Activated T-cell treated with anti-CD3 and anti-CD28 coated beads, Interleukin-2, amount 50 U/mL, for 4 hours (primary cell): ENCODE measurements around the gene CLDN16. TPM values are rescaled to one million over a fixed set of nuclear protein-coding genes. Genes with fewer than 3 reads are reported as not detected.
A peak's percentile ranks its signal among the peaks of the same experiment; 100 is the strongest.

Experiments used
- ATAC-seq, 2 donors: fragments of 200-7000 bp; cut with Tn5 transposase; one replicate each; pipeline ENCODE4 v1.10.0; 2021
- DNase-seq: peaks from one replicate; pipeline ENCODE4 v3.0.0-alpha.2; 2020
- H3K27me3 Mint-ChIP-seq: one replicate; pipeline ENCODE4 v1.8.0; 2021; ENCODE audit warnings: low read depth, mixed read lengths
- H3K36me3 Mint-ChIP-seq: one replicate; pipeline ENCODE4 v1.8.0; 2022; ENCODE audit warnings: mixed read lengths; ENCODE audit not compliant: insufficient read depth
- H3K4me1 Mint-ChIP-seq: one replicate; pipeline ENCODE4 v1.8.0; 2021; ENCODE audit warnings: low read depth, mixed read lengths
- H3K4me3 Mint-ChIP-seq: one replicate; pipeline ENCODE4 v1.8.0; 2021; ENCODE audit warnings: mild to moderate bottlenecking, moderate library complexity, mixed read lengths
- H3K9me3 Mint-ChIP-seq: one replicate; pipeline ENCODE4 v1.8.0; 2021; ENCODE audit warnings: mixed read lengths
- total RNA-seq, 3 donors: library from RNA; stranded (reverse); gene quantifications; one replicate each; pipeline ENCODE4 v1.2.1, GENCODE V29; 2021

Gene CLDN16
- total RNA-seq, 3 donors from 2014 or later = not detected

DNA sequence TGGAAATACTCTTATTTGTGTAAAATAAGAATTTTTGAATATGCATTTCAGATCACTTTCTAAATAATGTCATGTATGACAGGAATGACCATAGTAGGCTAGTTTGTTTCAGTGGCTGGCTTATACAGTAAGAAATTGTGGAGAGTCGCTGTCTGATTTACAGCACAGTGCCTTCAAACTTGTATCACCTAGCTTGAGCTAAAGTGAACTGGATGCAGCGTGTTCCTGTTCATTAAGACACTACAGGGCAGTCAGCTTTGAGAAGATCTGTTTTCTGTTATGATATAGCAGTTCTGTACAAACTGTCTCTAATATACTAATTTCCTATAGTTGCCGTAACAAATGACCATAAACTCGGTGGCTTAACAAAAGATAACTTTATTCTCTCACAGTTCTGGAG, 9.9 kb downstream of the CLDN16 start:
- H3K36me3 Mint-ChIP-seq = no peaks in the 10 kb centered on the region
- DNase-seq (no peak), ATAC-seq (no peak)
- H3K4me1 Mint-ChIP-seq = no peaks in the 10 kb centered on the region
- H3K9me3 Mint-ChIP-seq = no peaks in the 10 kb centered on the region
- H3K27me3 Mint-ChIP-seq = no peaks in the 10 kb centered on the region
- no peak overlapping the region for H3K4me3 Mint-ChIP-seq

DNA sequence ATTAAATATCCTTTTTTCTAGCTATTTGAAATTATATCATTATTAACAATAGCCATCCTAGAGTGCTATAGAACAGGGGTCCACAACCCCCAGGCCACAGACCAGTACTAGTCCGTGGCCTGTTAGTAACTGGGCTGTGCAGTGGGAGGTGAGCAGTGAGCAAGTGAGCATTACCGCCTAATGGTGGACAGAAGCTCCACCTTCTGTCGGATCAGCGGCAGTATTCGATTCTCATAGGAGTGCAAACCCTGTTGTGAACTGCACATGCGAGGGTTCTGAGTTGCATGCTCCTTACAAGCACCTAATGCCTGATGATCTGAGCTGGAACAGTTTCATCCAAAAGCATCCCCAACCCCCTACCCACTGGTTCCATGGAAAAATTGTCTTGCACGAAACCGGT, 11.7 kb downstream of the CLDN16 start:
- DNase-seq = no peak
- H3K4me1 Mint-ChIP-seq = no peaks in the 10 kb centered on the region
- no peaks in the 10 kb centered on the region for H3K36me3 Mint-ChIP-seq
- H3K9me3 Mint-ChIP-seq = no peaks in the 10 kb centered on the region
- no peak for ATAC-seq
- no peaks in the 10 kb centered on the region for H3K27me3 Mint-ChIP-seq
- H3K4me3 Mint-ChIP-seq = no peak overlapping the region

DNA sequence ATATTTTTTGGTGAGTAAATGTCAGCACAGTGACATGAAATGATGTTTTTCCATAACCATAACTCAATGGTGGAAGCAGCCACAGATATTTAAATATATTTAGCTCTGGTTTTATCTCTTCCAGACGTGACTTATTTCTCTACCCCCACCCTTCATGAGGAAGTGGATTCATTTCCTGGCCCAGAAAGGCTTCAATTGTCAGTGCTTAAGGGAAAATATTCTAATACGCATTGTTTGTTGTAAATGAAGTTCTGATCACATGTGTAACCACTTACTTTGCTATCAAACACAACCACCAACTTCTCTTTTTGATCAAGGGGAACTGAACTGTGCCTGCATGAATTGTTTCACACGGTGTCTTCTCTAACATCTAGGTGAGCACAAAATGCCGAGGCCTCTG, 14.0 kb downstream of the CLDN16 start:
- H3K4me1 Mint-ChIP-seq = no peaks in the 10 kb centered on the region
- no peaks in the 10 kb centered on the region for H3K36me3 Mint-ChIP-seq
- ATAC-seq (no peak), DNase-seq (no peak)
- H3K27me3 Mint-ChIP-seq = no peaks in the 10 kb centered on the region
- H3K9me3 Mint-ChIP-seq = no peaks in the 10 kb centered on the region
- no peak overlapping the region for H3K4me3 Mint-ChIP-seq

DNA sequence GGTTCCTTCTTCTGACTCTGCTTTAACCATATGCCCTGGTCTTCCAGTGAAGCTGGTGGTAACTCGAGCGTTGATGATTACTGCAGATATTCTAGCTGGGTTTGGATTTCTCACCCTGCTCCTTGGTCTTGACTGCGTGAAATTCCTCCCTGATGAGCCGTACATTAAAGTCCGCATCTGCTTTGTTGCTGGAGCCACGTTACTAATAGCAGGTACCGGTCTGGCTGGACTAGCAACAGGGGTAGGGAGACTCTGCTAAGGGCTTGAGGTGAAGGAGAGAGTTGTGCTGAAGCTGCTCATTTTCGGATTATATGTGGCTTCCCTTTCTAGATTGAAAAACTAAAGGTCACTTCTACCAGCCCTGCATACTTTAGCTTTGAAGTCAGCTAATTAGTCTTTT, 16.8 kb downstream of the CLDN16 start:
- ATAC-seq (no peak), DNase-seq (no peak)
- Mint-ChIP-seq H3K4me3 (no peak overlapping the region), H3K9me3 (no peaks in the 10 kb centered on the region), H3K4me1 (no peaks in the 10 kb centered on the region), H3K27me3 (no peaks in the 10 kb centered on the region), H3K36me3 (no peaks in the 10 kb centered on the region)

DNA sequence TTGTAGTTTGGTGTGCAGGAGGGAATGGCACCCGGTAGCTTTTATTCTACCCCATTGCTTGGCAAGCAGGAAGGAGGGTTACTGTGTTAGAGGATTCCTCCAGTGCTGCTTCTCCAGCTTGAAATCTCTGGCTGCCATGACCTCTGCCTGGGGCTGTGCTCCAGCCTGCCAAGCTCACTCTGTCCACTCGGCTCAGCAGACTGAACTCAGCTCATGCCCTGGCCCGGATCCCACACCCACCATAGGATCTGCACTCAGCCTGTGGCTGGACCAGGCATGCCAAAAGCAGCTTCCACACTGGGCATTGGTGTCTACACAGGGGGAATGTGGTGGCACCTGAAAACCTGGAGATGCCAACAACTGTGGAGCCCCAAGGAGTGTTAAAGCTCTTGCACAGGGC, 26.3 kb downstream of the CLDN16 start:
- no peaks in the 10 kb centered on the region for H3K36me3 Mint-ChIP-seq
- H3K4me1 Mint-ChIP-seq = no peaks in the 10 kb centered on the region
- H3K27me3 Mint-ChIP-seq = no peaks in the 10 kb centered on the region
- H3K9me3 Mint-ChIP-seq = no peaks in the 10 kb centered on the region
- ATAC-seq (no peak), DNase-seq (no peak)
- H3K4me3 Mint-ChIP-seq = no peak overlapping the region

DNA sequence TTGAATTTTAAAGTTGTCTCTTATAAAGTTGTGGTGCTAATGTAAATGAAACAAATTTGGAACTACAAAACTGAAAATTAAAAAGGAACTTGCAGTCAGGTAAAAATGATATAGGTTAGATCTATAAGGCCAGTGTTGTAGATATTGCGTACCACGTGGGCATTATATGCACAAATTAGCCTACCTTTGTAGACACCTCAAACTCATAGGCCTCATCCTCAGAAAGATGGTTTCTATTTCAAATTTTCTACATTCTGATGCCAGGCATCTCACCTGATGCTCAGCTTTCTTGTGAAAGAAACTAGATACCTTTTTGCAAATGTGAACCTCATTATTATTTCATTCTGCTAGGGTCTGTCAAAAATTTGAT, 36.1 kb downstream of the CLDN16 start:
- ATAC-seq = no peak
- no peaks in the 10 kb centered on the region for H3K36me3 Mint-ChIP-seq
- DNase-seq = no peak
- H3K4me1 Mint-ChIP-seq = peaks cover 5% of the 10 kb centered on the region
- H3K4me3 Mint-ChIP-seq = no peak overlapping the region
- H3K27me3 Mint-ChIP-seq = peaks cover 2% of the 10 kb centered on the region
- H3K9me3 Mint-ChIP-seq = no peaks in the 10 kb centered on the region

DNA sequence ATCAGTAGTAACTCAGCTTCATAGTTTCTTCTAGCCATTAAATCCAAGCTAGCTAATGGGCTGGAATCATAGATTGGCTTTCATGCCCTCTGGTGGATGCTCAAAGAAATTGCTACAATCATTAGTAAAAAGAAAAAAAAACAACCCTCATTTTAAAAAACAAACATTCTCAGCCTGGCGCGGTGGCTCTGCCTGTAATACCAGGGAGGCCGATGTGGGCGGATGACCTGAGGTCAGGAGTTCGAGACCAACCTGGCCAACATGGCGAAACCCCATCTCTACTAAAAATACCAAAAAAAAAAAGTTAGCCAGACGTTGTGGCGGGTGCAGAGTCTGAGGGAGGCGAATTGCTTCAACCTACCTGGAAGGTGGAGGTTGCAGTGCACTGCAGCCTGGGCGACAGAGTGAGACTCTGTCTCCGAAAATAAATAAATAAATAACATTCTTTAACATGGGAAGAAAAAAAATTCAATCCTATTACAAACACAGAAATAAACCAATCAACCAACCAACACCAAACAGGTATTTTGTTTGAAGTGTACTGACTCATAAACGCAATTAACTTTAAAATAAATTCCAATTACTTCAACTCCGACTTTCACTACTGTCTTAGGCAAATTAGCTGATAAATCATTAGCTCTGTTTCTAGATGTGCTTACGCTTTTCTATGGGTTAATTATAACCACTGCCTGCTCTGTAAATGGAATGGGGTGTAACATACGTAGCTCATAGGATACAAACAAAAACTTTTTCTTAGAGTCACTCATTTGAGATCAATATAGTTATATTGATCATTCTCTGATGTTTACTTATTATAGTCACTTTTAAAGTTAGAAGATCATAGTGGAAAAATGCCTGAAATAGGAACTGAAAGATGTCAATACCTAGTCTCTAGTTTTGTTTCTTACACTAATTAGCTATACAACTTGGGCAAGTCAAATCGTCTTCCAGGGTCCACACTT, 36.8 kb downstream of the CLDN16 start:
- ATAC-seq (peak; percentile 34 to 50), DNase-seq (peak; percentile 9)
- Mint-ChIP-seq H3K9me3 (no peaks in the 10 kb centered on the region), H3K4me1 (peaks cover 5% of the 10 kb centered on the region), H3K4me3 (no peak overlapping the region), H3K36me3 (no peaks in the 10 kb centered on the region), H3K27me3 (peaks cover 2% of the 10 kb centered on the region)

DNA sequence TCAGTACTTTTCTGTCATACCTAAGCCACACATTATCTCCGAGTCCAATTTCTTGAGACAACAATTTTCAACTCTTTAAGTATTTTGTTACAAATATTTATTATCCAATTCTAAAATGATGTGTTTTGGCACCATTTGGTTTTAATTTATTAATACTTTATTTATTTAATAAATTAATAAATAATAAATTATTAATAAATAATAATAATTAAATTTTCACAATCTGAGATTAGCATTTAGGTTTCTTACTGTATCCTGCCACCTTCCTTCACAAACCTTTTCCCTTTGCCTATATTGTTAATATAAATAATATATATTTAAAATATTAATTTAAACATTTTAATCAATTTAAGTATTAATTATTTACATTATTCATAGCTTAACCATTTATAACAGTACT, 37.9 kb downstream of the CLDN16 start:
- ATAC-seq (no peak), DNase-seq (no peak)
- H3K9me3 Mint-ChIP-seq = no peaks in the 10 kb centered on the region
- no peaks in the 10 kb centered on the region for H3K36me3 Mint-ChIP-seq
- H3K4me1 Mint-ChIP-seq = peaks cover 5% of the 10 kb centered on the region
- H3K4me3 Mint-ChIP-seq = no peak overlapping the region
- peaks cover 2% of the 10 kb centered on the region for H3K27me3 Mint-ChIP-seq

DNA sequence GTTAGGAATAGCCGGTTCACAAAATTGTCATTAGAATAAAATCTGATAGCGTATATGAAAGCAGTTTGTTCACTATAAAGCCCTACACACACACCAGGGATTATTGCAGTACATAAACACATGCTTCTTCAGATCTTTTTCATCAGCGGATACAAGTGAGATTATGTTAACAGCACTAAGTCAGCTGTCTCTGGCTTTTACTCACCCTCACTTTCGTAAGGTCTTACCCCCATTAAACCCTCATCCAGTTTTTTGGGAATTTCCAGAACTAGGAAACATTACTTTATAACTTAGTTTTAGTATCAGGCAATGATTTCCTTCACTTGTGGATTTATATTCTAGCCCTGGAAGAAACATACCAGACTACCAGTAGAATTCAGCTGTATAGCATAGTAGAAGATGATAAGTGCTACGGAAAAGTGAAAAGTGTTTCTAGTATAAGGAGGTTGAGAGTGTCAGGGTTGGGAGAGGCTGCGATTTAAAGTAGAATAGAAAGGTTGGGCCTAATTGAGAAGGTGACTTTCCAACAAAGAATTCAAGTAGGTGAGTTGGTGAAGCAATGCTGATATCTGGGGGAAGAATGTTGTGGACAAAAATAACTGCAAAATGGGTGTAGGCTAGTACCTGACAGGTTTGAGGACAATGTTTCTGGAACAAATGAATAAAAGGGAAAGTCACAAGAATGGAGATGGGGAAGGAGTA, 39.0 kb downstream of the CLDN16 start:
- Mint-ChIP-seq H3K4me3 (no peak overlapping the region), H3K36me3 (no peaks in the 10 kb centered on the region), H3K4me1 (peaks cover 5% of the 10 kb centered on the region), H3K27me3 (peaks cover 2% of the 10 kb centered on the region), H3K9me3 (no peaks in the 10 kb centered on the region)
- DNase-seq (no peak), ATAC-seq (no peak)

DNA sequence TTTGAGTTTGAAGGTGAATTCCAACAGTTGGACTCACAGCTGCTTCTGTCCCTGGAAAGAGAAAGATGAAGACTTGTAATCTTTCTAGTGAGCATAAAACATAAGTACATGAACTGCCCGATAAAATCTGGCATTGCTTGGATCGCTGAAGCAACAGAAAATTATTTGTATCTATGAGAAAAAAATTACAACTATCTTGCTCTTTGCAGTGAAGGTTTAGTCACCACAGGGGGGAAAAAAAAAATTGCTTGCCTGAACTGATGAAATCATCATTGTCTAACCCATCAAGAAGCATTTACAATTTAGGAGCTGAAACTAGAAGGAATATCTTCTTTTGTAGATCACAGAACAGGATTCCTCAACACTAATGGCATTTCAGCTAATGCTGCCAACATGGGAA, 41.7 kb downstream of the CLDN16 start:
- DNase-seq (no peak), ATAC-seq (no peak)
- no peak overlapping the region for H3K4me3 Mint-ChIP-seq
- no peaks in the 10 kb centered on the region for H3K36me3 Mint-ChIP-seq
- H3K4me1 Mint-ChIP-seq = peaks cover 3% of the 10 kb centered on the region
- no peaks in the 10 kb centered on the region for H3K9me3 Mint-ChIP-seq
- peaks cover 2% of the 10 kb centered on the region for H3K27me3 Mint-ChIP-seq

DNA sequence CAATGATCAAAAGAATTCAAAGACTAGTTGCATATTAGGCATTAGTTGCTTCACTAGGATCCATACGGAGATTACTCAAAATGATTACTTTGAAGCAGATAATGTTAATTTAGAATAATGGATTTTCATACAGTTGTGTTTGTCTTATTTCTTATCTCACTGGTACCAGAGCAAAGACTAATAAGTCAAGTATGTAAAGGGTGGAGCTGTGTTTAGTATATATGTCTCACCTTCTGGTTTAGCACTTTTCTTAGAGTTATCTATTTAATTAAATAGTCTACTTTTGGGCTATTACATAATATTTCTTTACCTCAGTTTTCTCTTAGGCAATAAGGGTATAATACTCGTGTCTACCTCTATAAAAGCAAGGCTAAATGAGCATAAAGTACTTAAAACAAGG, 42.9 kb downstream of the CLDN16 start:
- H3K4me1 Mint-ChIP-seq = no peaks in the 10 kb centered on the region
- DNase-seq = no peak
- peaks cover 5% of the 10 kb centered on the region for H3K27me3 Mint-ChIP-seq
- no peak for ATAC-seq
- no peak overlapping the region for H3K4me3 Mint-ChIP-seq
- no peaks in the 10 kb centered on the region for H3K9me3 Mint-ChIP-seq
- H3K36me3 Mint-ChIP-seq = no peaks in the 10 kb centered on the region

DNA sequence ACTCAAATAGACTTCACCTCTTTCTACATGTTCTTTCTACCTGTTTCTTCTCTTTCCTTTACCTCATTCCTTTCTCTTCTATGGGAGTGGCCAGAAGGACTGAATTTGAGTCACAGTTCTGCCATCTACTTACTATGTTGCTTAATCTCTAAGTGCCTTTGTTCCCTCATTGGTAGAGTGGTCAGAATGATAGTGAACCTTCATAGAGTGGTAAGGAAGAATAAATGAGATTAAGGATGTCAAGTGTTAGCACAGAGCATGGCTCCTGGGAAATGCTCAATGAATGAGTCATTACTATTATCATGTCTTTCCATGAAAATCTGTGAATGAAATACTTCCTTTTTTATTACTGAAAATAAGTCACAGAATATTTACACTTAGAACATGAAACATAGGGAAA, 44.3 kb downstream of the CLDN16 start:
- Mint-ChIP-seq H3K9me3 (no peaks in the 10 kb centered on the region), H3K27me3 (peaks cover 8% of the 10 kb centered on the region), H3K4me3 (no peak overlapping the region), H3K36me3 (no peaks in the 10 kb centered on the region), H3K4me1 (no peaks in the 10 kb centered on the region)
- ATAC-seq (no peak), DNase-seq (no peak)

DNA sequence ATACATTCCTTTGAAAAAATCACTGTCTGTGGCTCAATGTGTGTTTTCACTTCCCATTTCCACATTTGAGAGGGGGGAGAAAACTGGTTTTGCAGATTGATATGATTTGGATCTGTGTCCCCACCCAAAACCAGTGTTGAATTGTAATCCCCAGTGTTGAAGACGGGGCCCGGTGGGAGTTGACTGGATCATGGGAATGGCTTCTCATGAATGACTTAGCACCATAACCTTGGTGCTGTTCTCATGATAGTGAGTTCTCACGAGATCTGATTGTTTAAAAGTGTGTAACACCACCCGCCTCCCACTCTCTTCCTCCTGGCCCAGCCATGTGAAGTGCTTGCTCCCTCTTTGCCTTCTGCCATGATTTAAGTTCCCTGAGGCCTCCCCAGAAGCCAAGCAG, 45.7 kb downstream of the CLDN16 start:
- Mint-ChIP-seq H3K4me3 (no peak overlapping the region), H3K4me1 (no peaks in the 10 kb centered on the region)

DNA sequence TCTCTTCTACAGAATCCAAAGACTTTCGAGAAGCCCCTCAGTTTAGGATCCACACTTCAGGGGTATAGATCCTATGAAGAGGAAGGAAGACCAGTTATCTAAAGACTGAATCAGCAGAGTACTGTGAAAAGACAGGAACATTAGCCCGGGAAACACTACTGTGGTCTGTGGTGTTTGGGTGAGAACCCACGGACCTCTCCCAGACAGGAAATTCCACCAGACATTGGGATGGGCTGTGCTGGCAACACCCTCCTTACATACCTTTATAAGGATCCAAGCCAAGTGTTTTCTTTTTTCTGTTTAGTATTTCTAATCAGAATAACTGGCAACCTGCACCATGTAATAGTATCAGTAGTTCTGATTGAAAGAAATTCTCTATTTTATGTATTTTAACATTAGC, 47.7 kb downstream of the CLDN16 start:
- Mint-ChIP-seq H3K4me1 (no peaks in the 10 kb centered on the region), H3K36me3 (no peaks in the 10 kb centered on the region), H3K9me3 (no peaks in the 10 kb centered on the region), H3K4me3 (no peak overlapping the region), H3K27me3 (peaks cover 8% of the 10 kb centered on the region)
- no peak for DNase-seq
- no peak for ATAC-seq

More for the DNA sequence above, 45.7 kb downstream of the CLDN16 start:
- ATAC-seq = no peak
- Mint-ChIP-seq H3K27me3 (peaks cover 8% of the 10 kb centered on the region), H3K36me3 (no peaks in the 10 kb centered on the region), H3K9me3 (no peaks in the 10 kb centered on the region)
- no peak for DNase-seq

DNA sequence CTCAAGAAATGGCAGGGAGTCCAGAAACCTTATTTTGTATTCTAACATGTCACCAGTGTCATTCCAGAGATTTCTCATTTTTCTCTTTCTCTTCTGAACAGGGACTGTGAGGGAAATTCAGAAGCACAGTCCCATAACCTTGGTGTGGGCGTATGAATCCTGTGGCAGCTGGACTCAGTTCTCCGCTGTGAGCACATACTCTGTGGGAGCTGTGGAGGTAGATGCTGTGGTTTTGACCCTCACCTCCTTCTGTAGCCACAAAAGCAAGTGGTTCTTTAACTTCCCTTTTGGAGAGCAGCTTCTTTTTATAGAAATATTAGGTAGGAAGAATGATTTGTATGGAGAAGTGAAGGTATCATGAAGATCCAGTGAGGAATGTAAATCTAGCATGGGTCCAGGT, 48.4 kb downstream of the CLDN16 start:
- DNase-seq (no peak), ATAC-seq (no peak)
- no peaks in the 10 kb centered on the region for H3K4me1 Mint-ChIP-seq
- no peaks in the 10 kb centered on the region for H3K9me3 Mint-ChIP-seq
- no peaks in the 10 kb centered on the region for H3K36me3 Mint-ChIP-seq
- H3K27me3 Mint-ChIP-seq = peaks cover 8% of the 10 kb centered on the region
- H3K4me3 Mint-ChIP-seq = no peak overlapping the region
